ENCODE data around the gene CYP3A4. TPM values are rescaled to one million over a fixed set of nuclear protein-coding genes. Genes with fewer than 3 reads are reported as not detected.

Gene CYP3A4
- total and polyA plus RNA-seq, 2 of the 8 experiments (the other 6 are each of a cell fraction or from before 2014, with no cell fraction given): not detected

- Histone ChIP-seq H3K56ac (replicated peaks; ENCODE audit: insufficient read length, low read depth, low read length) (no peak overlapping the region), H4K5ac (ENCODE audit: insufficient read length, low read depth, low read length) (no peak overlapping the region), H4K20me1 (replicated peaks in 1 of 2; ENCODE audit: control insufficient read depth in 1 of 2, insufficient read depth in 2 of 2, low read length in 2 of 2) (no peaks in the 10 kb centered on the region), H3K79me2 (ENCODE audit: control insufficient read depth in 1 of 2, insufficient read depth in 2 of 2, low read length in 2 of 2) (no peaks in the 10 kb centered on the region), H4K91ac (replicated peaks; ENCODE audit: insufficient read length, low read length) (no peak overlapping the region), H3K79me1 (ENCODE audit: low read depth, low read length) (no peaks in the 10 kb centered on the region), H3K4ac (replicated peaks; ENCODE audit: insufficient read length, low read depth, low read length) (no peak overlapping the region), H3K9ac (replicated peaks in 1 of 4; ENCODE audit: extremely low read depth in 1 of 4, low read depth in 3 of 4, low read length in 3 of 4) (no peak overlapping the region), H3K23ac (ENCODE audit: insufficient read length) (no peak overlapping the region), H3K27me3 (replicated peaks in 1 of 4; ENCODE audit: control insufficient read depth in 3 of 4, extremely low read depth in 1 of 4, insufficient read depth in 3 of 4, low read length in 3 of 4) (no peaks in the 10 kb centered on the region), H3K14ac (ENCODE audit: insufficient read length) (no peak overlapping the region), H3K18ac (ENCODE audit: extremely low read depth, low read length) (no peak overlapping the region), H2AFZ (ENCODE audit: low read length) (no peak overlapping the region), H3K27ac (ENCODE audit: low read depth, low read length) (no peak overlapping the region), H3K4me1 (replicated peaks in 1 of 4; ENCODE audit: control insufficient read depth in 3 of 4, insufficient read depth in 4 of 4, low read length in 3 of 4) (no peaks in the 10 kb centered on the region), H2BK120ac (replicated peaks; ENCODE audit: low read depth, low read length) (no peak overlapping the region), H3K4me3 (ENCODE audit: extremely low read depth in 1 of 4, insufficient read depth in 2 of 4, low read depth in 3 of 4, low read length in 4 of 4) (no peak overlapping the region), H3K9me3 (ENCODE audit: insufficient read depth in 2 of 2, low read depth in 1 of 2, low read length in 1 of 2) (no peaks in the 10 kb centered on the region), H4K8ac (ENCODE audit: extremely low read depth, insufficient read depth, low read length) (no peak overlapping the region), H2BK20ac (ENCODE audit: low read length) (no peak overlapping the region), H2BK12ac (ENCODE audit: low read depth, low read length) (no peak overlapping the region), H2BK15ac (ENCODE audit: low read length) (no peak overlapping the region), H2AK5ac (ENCODE audit: low read depth, low read length) (no peak overlapping the region), H2BK5ac (ENCODE audit: low read depth, low read length) (no peak overlapping the region), H3K36me3 (ENCODE audit: control insufficient read depth in 2 of 4, insufficient read depth in 4 of 4, low read length in 3 of 4) (no peaks in the 10 kb centered on the region), H3K23me2 (ENCODE audit: low read depth, low read length) (no peaks in the 10 kb centered on the region), H3K4me2 (ENCODE audit: insufficient read depth in 1 of 2, low read depth in 2 of 2, low read length in 2 of 2) (no peak overlapping the region)
- ChIA-PET CTCF (ENCODE audit: partially characterized antibody) (interaction anchor here (0.5 kb wide), 1 partner anchor 238 kb away, joined by 3 read pairs; no protein-coding TSS in a partner anchor), POLR2A (ENCODE audit: partially characterized antibody) (no interaction called here)
- 89% methylated on average over 4 of the region's 4 CpGs; no CpG with 5 or more reads in 1 of the 2 experiments for WGBS, 2 experiments (ENCODE audit: extremely low coverage in 1 of 2, insufficient coverage in 1 of 2, insufficient read length in 1 of 2, insufficient replicate concordance in 2 of 2, low coverage in 1 of 2, low lambda C conversion rate in 2 of 2, missing lambda C conversion rate in 1 of 2)
- no peak for TF ChIP-seq CHD1 (IDR thresholded peaks at IDR 0.05; ENCODE audit: low read depth, low read length)
- no peak for TF ChIP-seq RAD21 (IDR thresholded peaks at IDR 0.05 in 1 of 2, conservative IDR thresholded peaks at IDR 0.05 in 1 of 2; ENCODE audit: low read depth in 2 of 2, low read length in 2 of 2)
- no peak for TF ChIP-seq CBX8 (IDR thresholded peaks at IDR 0.05; ENCODE audit: borderline replicate concordance, low read depth, low read length)
- TF ChIP-seq SAP30 (IDR thresholded peaks at IDR 0.05; ENCODE audit: insufficient read depth, insufficient replicate concordance, low read length): no peak
- no peak for TF ChIP-seq TEAD4 (IDR thresholded peaks at IDR 0.05; ENCODE audit: low read depth, low read length)
- no peak for TF ChIP-seq USF2 (IDR thresholded peaks at IDR 0.05; ENCODE audit: low read length)
- DNase-seq (ENCODE audit: low read depth in 1 of 2, low spot score in 2 of 2): peak in 1 of 2 experiments; percentile 19
- FAIRE-seq: no peak
Observed at GRCh38 chr7:99822731-99823718, 39.0 kb upstream of the CYP3A4 start.
